CD4-positive, alpha-beta T cell treated with Interferon gamma for 1 hour (primary cell): ENCODE data around the gene FOXP1.

Source experiments
- DNase-seq: peaks from one replicate; pipeline ENCODE4 v3.0.0-alpha.2; 2020

Gene FOXP1

GRCh38 chr3:71197841-71198565 is 385.5 kb downstream of the FOXP1 start:
- no peak for DNase-seq

- no peak for DNase-seq
These were observed 388.0 kb downstream of the FOXP1 start for GRCh38 chr3:71195492-71195891.

GRCh38 chr3:71194785-71195184 is 388.7 kb downstream of the FOXP1 start:
- DNase-seq = no peak

- no peak for DNase-seq
These were observed 392.5 kb downstream of the FOXP1 start for GRCh38 chr3:71191031-71191482.

- no peak for DNase-seq
These were observed 394.0 kb downstream of the FOXP1 start for GRCh38 chr3:71189480-71189879.

GRCh38 chr3:71187715-71188114 is 395.8 kb downstream of the FOXP1 start:
- DNase-seq = no peak

DNA sequence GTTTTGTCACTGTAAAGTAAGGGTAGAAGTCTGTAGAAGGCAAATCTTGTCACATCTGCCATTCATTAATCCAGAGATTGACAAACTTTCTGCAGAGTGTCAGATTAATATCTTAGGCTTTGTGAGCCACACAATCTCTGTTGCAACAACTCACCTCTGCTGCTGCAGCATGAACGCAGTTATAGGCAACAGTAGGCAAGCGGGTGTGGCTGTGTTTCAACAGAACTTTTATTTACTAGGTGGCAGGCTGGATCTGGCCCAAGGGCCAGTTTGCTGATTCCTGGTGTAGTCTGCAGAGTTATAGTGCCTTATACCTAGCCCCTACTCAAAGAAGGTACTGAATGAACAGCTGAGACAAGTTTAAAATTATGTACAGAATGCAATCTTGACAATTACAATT is 396.7 kb downstream of the FOXP1 start:
- DNase-seq = no peak

GRCh38 chr3:71185733-71186455 is 397.6 kb downstream of the FOXP1 start:
- peak; percentile 1 for DNase-seq

GRCh38 chr3:71184252-71184651 is 399.3 kb downstream of the FOXP1 start:
- no peak for DNase-seq

- no peak for DNase-seq
These were observed 400.0 kb downstream of the FOXP1 start for GRCh38 chr3:71183549-71183948.

DNA sequence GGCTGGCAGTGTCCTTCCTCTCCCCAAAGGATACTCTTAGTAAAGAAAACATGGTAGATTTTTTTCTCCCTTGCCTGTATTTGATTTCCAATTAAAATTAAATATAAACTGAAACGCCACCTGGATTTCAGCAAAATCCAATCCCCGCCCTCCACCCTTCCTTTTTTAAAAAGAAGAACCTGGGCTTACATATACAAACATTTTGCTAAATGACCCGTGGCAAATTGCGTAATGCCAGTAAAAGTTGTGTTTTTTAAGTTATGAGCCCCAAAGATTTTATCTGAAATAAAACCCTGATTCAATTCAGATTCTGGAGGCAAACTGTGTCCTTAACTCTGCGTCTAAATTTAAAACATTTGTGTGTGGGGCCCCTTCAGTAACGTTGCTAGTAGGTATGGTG is 403.0 kb downstream of the FOXP1 start:
- DNase-seq = no peak

DNA sequence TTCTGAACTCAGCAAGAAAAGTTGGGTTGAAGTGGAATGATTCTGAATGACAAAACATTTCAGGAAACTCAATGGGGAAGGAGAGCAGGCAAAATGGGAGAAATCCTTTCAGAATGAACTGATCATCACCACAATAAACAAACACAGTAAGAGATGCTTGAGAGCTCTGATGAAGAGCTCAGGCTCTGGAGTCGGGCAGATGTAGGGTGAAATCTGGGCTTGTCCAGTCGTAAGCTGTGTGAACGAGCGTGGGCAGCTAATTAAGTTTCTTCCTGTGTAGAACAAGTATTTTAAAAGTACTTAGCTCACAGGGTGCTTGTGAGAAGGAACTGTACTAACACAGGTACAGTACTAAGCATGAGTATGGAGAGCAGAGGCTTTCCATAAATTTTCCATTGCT is 406.2 kb downstream of the FOXP1 start:
- no peak for DNase-seq

DNA sequence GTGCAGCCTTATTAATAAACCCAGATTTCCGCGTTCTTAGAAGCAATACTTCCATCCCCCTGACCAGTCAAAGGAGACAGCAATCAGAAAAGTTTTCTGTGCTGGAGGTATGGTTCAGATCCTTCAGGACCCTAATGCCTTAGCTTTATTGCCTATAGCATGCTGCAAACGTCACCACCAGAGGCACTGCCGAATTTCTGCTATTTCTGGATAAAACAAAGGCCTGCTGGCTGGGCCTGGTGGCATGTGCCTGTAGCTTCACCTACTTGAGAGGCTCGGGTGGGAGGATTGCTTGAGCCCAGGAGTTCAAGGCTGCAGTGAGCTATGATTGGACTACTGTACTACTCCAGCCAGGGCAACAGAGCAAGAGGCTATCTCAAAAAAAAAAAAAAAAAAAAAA is 407.2 kb downstream of the FOXP1 start:
- no peak for DNase-seq

GRCh38 chr3:71175691-71176365 is 407.7 kb downstream of the FOXP1 start:
- DNase-seq = no peak

DNA sequence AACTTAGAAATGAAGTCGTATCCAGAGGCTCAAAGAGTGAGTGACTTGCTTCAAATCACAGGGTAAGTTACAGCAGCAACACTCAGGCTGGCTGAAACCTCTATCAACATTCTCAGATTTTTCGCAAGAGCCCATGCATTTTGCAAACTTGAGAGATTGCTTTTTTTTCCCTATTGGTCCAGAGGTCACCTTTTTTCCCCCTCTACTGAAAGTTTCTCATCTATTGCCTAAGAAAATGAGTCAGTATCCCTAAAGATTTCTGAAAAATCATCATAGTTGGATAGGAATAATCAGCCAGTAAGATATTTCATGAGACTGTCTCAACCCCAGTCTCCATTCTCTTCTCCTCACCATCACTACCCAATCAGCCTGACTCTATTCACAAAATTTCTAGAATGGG is 410.6 kb downstream of the FOXP1 start:
- no peak for DNase-seq

GRCh38 chr3:71172189-71172588 is 411.3 kb downstream of the FOXP1 start:
- no peak for DNase-seq

DNA sequence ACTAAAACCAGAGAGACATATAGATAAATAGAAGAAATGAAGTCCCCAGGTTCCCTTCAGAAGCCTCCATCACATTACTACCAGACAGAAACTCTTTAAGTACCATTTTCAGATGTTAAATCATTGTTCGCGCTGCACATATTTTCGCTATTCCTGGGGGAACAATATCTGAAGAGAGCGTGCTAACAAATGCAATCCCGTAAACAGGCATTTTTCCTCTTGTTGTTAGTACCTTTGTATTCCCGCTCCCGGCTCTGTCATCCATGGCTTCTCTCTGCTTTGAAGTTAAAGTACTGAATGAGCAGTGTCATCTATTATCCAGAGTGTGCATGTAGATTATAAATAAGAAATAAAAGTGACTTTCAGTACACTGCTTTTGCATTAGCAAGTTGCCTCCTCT is 412.3 kb downstream of the FOXP1 start:
- DNase-seq = no peak

GRCh38 chr3:71168880-71169411 is 414.6 kb downstream of the FOXP1 start:
- no peak for DNase-seq

GRCh38 chr3:71168121-71168721 is 415.3 kb downstream of the FOXP1 start:
- DNase-seq = no peak

DNA sequence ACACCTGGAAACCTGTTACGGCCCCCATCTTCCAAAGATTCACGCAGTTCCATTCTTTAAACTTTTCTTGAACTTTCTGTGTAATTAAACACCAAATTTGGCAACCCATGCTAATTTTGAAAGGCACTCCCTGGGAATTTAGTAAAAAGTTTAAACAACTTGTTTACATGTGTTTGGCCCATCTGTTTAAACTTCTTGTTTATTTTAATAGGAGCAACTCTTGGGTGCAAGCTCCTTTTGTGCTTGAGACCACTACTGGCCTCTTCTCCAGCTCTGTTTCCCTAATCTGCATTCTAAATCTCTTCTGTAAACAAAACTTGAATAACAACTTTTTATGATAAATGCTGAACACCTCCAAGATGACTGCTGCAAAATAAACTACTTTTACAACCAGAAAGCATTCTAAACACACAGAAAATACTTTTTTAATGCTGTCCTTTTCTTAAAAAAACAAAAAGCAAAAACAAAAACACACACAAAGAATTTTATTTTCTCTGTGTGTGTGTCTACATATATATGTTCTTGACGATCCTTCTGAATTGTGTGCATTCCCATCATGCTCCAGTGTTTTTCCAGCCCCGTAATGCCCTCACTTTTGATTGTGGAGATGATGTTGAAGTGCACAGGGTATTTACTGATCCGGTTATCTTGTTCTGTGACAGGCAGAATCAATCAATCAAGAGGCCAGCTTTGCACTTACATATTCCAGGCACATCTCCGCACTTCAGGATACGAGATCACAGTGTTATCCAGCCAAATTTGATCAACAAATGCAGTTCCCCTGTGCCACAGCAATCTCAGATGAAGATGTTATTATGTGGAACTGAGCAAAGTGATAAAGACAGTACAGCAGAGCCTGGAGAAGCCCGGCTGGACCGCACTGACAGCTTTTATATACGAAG is 416.9 kb downstream of the FOXP1 start:
- no peak for DNase-seq

- DNase-seq = no peak
These were observed 418.6 kb downstream of the FOXP1 start for GRCh38 chr3:71164881-71165280.
